ENCODE results near the gene SCAMP2.
A peak's percentile ranks its signal among the peaks of the same experiment; 100 is the strongest.

SCAMP2 gene

DNA sequence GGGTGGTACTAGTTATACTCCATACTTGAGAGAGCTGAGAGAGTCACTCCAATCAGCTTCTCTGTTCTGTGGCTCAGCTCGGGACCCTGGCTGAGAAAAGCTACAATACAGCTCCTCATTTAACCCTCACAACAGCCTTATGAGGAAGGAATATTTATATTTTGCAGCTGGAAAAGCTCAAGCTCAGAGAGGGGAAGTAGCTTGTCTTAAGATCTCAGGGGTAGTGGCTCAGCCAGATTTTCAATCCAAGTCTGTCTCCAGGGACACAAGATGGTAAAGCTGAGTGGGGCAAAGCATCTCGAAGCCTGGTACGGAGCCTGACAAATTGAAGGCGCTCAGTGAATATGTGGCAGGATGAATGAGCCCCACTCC is 14.8 kb downstream of the SCAMP2 start:
- peak in 1 of 14 donors; percentile 4 for DNase-seq

DNA sequence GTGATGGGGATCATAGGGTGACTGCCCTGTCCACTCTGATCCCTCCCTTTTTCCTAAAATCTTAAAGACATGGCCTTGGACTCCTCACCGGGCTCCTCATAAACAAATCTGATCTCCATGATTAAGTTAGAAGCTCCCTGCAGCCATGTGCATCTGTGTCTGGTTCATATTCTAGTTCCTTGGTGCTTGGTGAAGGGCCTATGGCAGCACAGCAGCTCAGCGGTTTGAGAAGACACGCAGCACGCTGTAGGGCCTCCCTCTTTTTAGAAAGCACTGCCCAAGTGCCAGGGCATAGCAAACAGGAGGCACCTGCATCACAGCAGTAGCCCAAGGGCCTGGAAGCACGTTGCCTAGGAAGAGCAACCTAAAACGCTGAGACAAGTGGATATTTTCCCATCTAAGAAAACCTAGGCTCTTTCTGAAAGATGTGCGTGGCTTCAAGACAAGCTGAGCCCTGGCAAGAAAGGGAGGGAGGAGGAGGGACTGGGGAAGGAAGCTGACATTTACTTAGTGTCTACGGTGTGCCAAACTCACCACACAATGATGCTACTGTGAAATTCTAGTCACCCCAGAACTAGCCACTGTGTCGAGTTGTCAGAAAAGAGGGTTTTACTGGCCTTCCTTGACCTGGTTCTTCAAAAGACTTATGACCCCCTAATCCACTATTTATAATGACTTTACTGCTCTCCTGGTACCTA is 15.3 kb downstream of the SCAMP2 start:
- DNase-seq = peak in 1 of 14 donors; percentile 31

DNA sequence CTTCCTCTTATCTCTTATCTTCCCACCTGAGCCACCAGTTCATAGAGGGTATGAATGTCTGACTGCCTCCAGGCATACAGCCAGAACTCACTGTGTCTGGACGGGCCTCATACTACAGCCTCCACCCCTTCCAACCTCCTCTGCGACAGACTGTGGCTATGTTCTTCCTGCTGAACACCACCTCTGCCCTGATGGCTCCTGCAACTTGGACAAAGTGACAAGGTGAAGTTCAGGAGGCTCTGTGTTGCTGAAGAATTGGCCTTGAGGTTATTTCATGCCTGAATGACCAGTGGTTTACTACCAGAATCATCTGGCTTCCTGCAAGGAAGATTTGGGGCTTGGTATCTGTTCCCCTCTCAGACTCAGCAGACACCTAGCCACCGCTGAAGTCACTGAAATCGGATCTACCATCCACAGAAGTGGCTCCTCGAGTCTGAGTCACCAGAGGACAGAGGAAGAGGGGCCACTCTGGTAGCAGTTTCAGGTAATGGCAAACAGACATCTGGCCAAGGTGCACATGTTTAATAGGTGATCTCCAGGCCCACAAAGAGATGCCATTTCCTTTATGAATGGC is 16.0 kb downstream of the SCAMP2 start:
- no peak for DNase-seq

- DNase-seq = no peak
These were observed 16.6 kb downstream of the SCAMP2 start for GRCh38 chr15:74856537-74856936.

GRCh38 chr15:74855857-74856256 is 17.3 kb downstream of the SCAMP2 start:
- DNase-seq = peak in 1 of 14 donors; percentile 7

GRCh38 chr15:74854453-74855022 is 18.6 kb downstream of the SCAMP2 start:
- no peak for DNase-seq

GRCh38 chr15:74851960-74852359 is 21.2 kb downstream of the SCAMP2 start:
- no peak for DNase-seq

DNA sequence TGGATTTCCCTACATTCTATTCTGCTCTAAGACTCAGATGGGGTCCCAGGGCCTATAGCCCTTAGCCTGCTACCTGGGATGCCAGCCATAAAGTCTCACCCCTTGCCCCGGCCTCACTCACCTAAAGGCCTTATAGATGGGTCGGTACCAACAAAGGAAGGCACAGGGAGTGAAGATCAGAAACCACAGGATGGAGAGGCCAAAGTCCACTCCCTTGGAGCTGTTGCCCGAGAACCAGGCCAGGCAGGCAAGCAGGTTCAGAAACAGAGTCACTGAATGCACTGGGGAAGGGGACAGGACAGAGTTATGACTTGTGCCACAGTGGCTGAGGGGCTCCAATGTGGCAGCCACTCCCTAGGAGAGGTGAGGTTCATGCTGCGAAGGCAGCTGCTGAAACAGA is 22.8 kb downstream of the SCAMP2 start:
- DNase-seq = no peak

DNA sequence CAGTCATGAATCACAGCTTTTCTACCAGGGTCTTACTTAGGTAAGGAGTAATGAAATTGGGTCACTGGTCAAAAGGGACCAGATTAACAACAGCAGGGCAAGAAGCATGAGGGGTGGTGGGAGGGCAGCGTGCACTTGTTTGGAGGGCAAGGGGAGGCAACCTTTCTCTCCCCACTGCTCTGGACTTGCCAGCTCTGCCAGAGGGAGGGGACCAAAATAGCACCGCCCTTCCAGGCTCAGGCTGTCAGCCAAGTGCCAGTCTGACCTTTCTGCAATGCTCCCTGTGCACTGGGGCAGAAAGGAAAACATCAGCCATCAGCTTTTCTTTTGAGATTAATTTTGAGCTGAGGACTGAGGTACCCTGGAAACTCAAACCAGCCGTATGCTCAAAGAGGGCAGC is 25.7 kb downstream of the SCAMP2 start:
- peak in 3 of 14 donors; percentile 15 to 42 (median 39) for DNase-seq

DNA sequence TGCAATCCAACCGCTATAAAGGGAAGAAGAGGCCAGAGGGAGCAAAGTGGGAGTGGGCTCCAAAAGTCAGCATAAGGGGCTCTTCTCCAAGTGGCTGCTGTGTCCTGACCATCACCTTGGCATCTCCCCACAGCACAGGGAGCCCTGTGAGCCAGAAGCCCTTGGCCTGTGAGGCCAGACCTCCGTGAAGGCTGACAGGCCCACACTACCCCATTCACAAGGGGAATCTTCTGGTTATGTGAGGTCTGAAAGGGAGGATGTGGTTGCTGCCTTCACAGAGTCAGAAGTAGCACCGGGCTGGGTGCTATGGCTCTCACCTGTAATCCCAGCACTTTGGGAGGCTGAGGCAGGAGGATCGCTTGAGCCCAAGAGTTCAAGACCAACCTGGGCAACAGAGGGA is 27.6 kb downstream of the SCAMP2 start:
- no peak for DNase-seq

DNA sequence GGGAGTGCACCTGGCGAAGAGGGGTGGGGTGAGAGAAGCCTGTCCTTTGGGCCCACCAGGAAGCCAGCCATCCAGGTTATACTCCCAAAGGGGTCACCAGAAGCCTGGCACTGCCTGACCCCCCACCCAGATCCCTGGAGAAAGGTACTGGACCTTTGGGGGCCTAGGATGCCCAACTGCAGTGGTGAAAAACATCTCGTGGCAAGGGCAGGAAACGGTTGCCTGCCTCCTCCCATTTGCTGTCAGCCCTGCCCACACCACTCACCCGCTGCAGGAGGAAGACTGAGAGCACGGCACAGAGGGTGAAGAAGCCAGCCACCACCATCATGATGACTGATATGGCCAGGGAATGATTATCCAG is 28.0 kb downstream of the SCAMP2 start:
- DNase-seq = no peak

DNA sequence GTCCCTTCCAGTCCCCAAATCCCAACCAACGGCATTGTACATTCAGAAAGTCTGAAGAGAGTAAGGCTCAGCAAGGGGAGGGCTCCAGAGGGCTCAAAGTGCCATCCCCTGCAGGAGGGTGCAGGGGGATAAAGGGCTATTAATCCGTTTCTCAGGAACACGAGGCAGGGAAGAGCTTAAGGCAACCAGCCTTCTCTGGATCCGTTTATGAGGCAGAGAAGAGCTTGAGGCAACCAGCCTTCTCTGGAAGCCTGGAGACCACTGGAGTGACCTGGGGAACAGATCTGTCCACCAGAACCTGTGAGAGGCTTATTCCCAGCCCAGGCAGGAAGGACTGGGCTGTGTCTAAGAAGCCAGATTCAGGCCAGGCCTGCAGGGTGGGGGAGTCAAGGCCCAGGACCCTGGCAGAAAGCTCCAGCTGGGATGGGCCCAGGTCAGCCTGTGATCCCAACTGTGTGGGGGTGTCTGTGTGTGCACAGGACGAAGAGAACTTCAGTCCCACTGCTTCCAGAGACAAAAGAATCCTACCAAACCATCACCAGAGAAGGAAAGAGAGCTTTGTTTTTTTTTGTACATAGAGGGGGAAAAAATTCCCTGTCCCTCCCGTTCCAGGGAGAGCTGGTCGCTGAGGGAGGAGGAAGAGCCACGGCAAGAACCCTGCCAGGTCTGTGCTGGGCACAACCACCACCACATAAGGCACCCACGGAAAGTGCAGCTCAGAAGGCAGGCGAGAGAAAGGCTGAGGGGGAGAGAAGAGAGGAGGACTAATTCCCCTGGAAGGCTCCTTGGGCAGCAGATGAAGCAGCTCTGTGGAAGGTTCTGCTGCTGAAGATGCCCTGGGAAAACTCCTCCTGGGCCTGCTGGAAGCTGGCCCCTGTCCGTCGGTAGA is 28.6 kb downstream of the SCAMP2 start:
- no peak for DNase-seq

GRCh38 chr15:74843891-74844299 is 29.3 kb downstream of the SCAMP2 start:
- no peak for DNase-seq

DNA sequence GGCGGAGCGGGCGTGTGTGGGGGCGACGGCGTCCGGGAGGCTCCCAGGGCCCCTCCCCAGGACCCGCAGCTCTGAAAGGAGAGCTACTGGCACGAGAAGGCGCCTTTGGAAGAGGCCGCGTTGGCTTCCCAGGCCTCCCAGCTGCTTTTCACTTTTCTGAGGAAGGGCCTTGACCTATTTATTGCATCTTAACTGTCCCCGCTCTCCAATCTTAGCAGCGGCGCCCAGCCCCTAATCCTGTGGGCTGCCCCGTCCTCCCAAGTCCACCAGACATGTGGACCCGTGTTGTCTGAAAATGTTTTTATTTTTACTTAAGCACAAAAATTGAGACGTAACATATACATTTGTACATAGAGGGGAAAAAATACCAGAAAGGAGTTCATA is 29.7 kb downstream of the SCAMP2 start:
- DNase-seq = no peak

DNA sequence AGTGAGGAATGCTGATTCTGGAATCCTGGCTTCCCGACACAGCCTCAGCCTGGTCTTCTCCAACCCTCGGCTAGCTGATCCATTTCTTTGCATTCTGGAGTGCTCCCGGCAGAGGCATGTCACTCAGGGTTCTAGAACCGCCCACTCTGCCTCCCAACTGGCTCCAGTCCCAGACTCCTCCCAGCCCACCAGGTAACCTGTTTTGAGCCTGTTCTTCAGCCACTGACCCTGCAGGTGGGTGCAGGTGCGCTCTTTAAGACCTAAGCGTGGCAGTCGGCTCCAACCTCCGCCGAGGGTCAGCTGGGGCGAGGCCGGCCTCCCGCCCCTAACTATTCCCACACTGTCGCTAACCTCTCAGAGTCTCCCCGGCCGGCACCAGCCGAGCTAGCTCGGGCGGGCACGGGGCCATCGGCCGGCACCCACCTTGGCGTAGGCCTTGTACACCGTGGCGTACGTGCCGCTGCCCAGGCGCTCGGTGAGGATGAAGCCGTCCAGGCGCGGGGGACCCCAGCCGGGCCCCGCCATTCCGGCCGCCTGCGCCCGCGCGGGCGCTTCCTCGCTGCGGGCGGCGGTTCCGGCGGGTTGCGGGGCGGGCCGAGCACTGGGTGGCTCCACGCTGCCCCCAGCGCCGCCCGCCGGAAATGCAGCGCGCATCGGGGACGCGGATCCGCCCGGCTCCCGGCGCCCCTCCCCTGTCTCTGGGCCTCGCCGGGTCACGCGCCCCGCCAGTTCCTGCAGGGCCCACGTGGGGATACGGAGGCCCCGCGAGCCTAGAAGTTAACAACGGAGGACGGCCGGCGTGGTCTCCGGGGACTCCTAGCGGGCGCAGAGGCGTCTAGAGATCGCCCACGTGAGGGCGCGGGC is 30.4 kb downstream of the SCAMP2 start, which contains the start of gene ULK3:
Gene ULK3 (minus strand): TSS at position 576 of the 864 bp plus-strand sequence. CDS start 51 bp downstream, at position 525.
- DNase-seq = peak; percentile 40 to 94 (median 84)

- peak in 1 of 14 donors; percentile 40 for DNase-seq
These were observed 31.2 kb downstream of the SCAMP2 start for GRCh38 chr15:74841891-74842373.

GRCh38 chr15:74840851-74841775 is 32.1 kb downstream of the SCAMP2 start:
- no peak for DNase-seq

- no peak for DNase-seq
These were observed 33.4 kb downstream of the SCAMP2 start for GRCh38 chr15:74839526-74840395.

GRCh38 chr15:74838746-74839525 is 34.2 kb downstream of the SCAMP2 start:
- DNase-seq = no peak

All from C1 segment of cervical spinal cord (tissue), 14 donors.